Loucy (cell line): ENCODE measurements around the gene ZDHHC12.
"Not testable (repeated sequence)": the region's sequence is repeated elsewhere in the genome, so short reads cannot be mapped to it uniquely, and the experiment has no call there.

ENCODE experiments used
- CTCF ChIP-seq: fragments of 200-600 bp; sonication (generic); conservative IDR thresholded peaks from 2 replicates; pipeline ENCODE4 v1.5.1; 2014; ENCODE audit warnings: mild to moderate bottlenecking, antibody characterized with exemption, low read length
- EZH2phosphoT487 ChIP-seq: fragments of 200-600 bp; IDR thresholded peaks from 2 replicates; pipeline ENCODE4 v1.6.1; 2018; ENCODE audit warnings: antibody characterized with exemption, mild to moderate bottlenecking, moderate library complexity, borderline replicate concordance

- TF ChIP-seq CTCF, EZH2phosphoT487: not testable (repeated sequence)
Observed at GRCh38 chr9:128699096-128699795, 24.7 kb downstream of the ZDHHC12 start.
